IPS-11a (cell line): ENCODE measurements around the gene TMEM151A.

Source experiments
- H3K4me3 ChIP-seq: one replicate; pipeline ENCODE4 v1.5.1; 2013; ENCODE audit warnings: low read depth, low read length, control low read depth

Gene TMEM151A

GRCh38 chr11:66282468-66283455 lies 8.9 kb upstream of the TMEM151A start:
- H3K4me3 ChIP-seq = no peak overlapping the region

DNA sequence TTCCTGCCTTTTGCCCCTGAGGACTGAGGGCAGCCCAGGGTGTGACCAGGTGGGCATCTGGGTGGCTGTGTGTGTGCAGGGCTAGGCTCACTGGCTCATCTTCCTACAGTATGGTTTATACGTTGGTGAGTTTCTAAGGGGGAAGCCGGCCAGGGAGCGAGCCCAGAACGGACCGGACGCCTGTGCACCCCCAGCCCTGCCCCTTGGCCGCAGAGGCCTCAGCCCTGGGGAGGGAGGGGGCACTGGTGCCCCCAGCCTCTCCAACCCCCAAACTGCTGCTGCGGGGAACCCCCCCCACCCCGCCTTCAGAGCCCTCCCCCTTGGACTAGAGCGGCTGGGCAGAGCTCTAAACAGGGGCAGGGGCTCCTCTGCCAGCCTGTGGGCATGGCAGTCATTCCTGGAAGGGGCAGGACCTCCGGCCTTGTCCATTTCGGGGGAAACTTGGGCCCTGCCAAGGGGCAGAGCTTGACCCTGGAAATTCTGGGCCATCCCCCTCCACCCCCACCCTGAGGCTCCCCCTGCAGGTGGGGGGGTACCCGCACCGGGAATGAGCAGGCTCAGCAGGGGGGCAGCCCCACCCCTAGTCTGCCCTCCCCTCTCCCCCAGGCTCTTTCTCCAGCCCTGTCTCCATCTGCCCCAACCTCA lies 8.1 kb upstream of the TMEM151A start:
- no peak overlapping the region for H3K4me3 ChIP-seq

- H3K4me3 ChIP-seq = no peak overlapping the region
These were observed 7.1 kb upstream of the TMEM151A start for GRCh38 chr11:66284526-66285078.

DNA sequence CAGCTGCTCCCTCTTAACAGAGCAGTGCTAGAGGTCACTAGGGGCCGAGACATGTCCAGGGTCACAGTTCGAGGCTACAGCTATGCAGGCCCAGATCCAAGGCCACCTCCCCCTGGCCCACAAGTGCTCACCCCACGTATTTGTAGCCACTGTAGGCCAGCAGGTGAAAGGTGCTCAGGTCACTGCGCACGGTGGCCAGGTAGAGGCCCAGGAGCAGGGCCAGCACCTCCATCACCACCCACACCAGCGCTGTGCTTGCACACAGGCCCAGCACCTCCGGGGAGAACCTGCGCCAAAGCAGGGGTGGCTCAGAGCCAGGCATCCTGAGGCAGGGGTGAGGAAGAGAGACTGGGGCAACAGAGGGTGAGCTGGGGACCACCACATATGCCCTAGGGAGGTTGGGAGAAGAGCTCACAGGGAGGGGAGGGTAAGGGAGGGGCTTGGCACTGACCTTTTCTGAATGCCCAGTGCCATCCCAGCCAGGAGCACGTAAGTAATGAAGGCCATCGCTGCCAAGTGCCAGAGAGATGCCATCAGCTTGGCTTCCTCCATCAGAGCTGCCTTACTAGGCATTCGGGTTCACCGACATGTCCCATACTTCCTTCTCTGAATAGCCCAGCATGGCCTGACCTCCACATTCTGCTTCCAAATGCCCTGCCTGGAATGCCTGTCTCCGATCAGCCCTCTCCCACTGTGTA lies 6.3 kb upstream of the TMEM151A start:
- H3K4me3 ChIP-seq = no peak overlapping the region

- no peak overlapping the region for H3K4me3 ChIP-seq
These were observed 5.0 kb upstream of the TMEM151A start for GRCh38 chr11:66286699-66287098.

- no peak overlapping the region for H3K4me3 ChIP-seq
These were observed 4.3 kb upstream of the TMEM151A start for GRCh38 chr11:66287211-66287888.

DNA sequence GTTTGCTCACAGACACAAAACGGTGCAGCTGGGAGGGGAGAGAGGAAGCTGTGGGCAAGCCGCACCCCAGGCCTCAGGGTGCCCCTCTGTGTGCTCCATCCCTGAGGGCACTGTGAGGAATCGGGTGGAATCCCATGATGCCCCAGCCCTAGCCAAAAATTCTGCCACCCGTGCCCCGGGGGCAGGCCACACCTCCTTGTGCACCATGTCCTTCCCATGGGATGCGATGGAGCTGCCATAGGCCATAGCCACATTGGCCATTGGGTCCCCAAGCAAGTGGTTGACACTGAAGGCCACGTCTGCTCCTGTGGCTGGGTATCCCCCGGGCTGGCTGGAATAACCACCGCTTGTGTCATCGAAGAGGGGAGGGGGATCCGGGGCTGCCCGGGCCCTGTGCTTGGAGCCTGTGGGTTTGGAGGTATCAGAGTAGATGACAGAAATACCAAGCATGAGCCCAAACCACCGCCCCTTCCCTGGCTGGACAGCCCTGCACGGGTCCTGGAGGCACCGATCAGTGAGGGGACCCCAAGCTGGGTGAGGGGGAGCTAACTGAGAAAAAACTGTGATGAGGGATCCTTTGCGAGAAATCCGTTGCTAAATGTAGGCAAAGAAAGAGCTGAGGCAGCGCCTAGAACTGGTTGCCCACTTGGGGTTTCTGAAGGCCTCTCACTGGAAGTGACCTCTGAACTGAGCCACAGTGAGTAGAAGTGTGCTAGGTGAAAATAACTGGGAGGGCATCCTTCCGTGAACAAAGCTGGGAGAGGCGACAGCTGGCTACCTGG lies 3.6 kb upstream of the TMEM151A start:
- H3K4me3 ChIP-seq = peak overlapping the region; percentile 88

DNA sequence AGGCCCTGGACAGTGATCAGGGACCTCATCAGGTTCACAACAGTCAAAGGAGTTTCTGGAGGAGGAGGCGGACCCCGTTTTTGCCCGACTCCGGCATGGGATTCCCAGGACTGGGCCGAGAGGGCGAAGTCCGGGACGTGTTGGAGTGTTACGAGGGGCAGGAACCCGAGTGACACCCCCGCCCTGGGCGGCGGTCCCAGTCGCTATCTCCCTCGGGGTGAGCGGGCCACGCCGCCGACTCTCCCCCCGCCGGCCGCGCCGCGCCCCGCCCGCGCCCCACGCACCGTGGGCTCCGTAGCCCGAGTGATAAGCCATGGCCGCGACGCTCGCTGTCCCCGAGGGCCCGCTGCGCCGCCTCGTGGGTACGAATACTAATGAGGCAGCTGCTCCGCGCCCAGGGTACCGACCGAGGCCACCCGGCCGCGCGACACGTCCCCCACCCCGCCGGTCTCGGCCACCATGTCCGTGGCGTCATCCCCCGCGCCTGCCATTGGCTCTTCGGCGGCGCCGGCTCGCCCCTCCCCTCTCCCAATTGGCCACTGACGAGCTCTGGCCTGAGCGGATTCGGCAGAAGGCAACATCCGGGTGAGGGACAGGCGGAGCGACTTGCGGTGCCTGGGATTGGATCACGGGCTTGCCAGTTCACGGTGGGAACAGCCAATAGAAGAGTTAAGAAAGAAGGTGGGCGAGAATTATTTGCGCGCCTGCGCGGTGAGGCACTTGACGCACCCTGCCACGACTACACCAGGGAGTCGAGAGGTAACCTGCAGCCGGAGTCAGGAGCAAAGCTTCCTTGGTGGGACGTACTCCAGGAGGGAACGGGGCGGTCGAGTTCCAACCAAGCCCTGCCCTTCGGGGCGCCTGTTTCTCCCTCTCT lies 2.8 kb upstream of the TMEM151A start, which contains the start of gene YIF1A:
Gene YIF1A (minus strand): TSS at position 473 of the 877 bp plus-strand sequence. CDS start 158 bp downstream, at position 315.
- H3K4me3 ChIP-seq = peak within 1 kb of the TSS; percentile 88

GRCh38 chr11:66289548-66290329 lies 2.0 kb upstream of the TMEM151A start:
- H3K4me3 ChIP-seq = peak overlapping the region; percentile 88

DNA sequence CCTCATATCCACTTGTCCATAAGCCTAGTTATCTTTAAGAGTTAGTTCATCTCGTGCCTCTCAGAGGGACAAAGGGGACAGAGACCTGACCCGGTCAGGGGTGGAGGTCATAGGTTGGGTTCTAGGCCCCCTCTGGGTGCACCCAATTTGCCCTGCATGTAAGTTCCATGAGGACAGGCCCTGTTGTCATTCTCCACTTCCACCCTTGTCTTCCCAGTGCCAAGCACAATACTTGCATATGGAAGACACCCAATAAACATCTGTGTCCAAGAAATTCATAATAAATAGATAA lies 1.4 kb upstream of the TMEM151A start:
- H3K4me3 ChIP-seq = no peak overlapping the region

GRCh38 chr11:66291303-66291705 lies 390 bp upstream of the TMEM151A start:
- peak overlapping the region; percentile 34 for H3K4me3 ChIP-seq

- H3K4me3 ChIP-seq = peak overlapping the region; percentile 48
These were observed 1.0 kb downstream of the TMEM151A start for GRCh38 chr11:66292543-66293332.

DNA sequence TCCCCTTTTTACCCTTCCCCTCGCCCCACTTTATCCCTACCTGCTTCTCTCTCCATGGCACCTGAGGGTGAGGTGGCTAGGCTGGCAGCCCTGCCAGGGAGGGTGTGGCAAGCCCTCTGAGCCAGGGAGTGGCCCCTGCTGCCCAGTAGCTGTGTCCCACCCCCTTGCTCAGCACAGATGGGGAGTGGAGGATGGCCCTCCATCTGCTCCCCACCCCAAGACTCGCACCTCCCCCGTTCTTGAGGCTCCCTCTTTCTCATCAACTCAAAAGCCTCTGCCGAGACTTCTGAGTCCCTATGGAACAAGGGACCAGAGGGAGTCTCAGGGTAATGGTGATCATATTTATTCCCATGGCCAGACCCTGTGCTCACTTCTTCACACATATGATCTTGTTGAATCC lies 1.7 kb downstream of the TMEM151A start:
- no peak overlapping the region for H3K4me3 ChIP-seq

DNA sequence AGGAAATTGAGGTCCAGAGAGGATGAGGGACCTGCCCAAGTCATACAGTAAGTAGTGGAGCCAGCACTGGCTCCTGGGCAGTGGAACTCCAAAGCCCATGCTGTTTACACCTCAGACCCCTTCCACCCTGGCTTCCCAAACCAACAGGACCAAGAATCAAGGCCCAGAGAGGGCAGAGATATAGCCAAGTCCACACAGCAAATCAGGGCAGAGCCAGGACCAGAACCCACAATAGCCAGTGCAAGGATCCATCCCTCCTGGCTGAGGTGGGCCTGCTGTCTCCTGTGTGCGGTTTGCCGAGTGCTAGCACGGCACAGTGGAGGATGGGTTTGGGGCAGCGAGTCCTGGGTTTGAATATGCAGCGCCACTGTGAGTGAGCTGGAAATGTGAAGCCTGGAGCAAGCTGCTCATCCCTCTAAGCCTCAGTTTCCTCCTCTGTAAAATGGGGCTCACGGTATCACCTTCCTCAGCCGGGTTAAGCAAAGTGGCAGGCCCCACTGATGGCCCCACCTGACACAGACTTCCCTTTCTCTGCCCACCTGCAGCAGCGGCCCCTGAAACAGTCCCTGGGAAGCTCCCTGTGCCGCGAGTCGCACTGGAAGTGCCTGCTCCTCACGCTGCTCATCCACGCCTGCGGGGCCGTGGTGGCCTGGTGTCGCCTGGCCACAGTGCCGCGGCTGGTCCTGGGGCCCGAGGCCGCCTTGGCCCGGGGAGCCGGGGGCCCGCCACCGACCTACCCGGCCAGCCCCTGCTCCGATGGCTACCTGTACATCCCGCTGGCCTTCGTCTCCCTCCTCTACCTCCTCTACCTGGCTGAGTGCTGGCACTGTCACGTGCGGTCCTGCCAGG lies 2.3 kb downstream of the TMEM151A start:
- H3K4me3 ChIP-seq = no peak overlapping the region

GRCh38 chr11:66294626-66295620 lies 3.2 kb downstream of the TMEM151A start:
- H3K4me3 ChIP-seq = no peak overlapping the region
